Calu3 (cell line): ENCODE results near the gene LRRC8E. TPM values are rescaled to one million over a fixed set of nuclear protein-coding genes. Genes with fewer than 3 reads are reported as not detected.

ENCODE experiments used
- BruUV-seq: library from RNA; stranded (reverse); fragments of 400-500 nt; replicated peaks from 2 replicates; lab custom pipeline; 2021; lab: Mats Ljungman, UMichigan
- CTCF ChIA-PET: fragments of 300-600 bp; sonication (Branson Sonifier 250); formaldehyde crosslinking; loops from one replicate; lab custom pipeline; 2022; ENCODE audit warnings: antibody characterized with exemption; lab: Charles Lee
- DNase-seq: peaks from one replicate; pipeline ENCODE4 v3.0.0; 2022
- H3K27ac Mint-ChIP-seq: one replicate; pipeline ENCODE4 v1.8.0; 2022; ENCODE audit warnings: mixed read lengths; ENCODE audit not compliant: unreplicated experiment
- H3K27me3 Mint-ChIP-seq: one replicate; pipeline ENCODE4 v1.8.0; 2022; ENCODE audit warnings: mixed read lengths; ENCODE audit not compliant: unreplicated experiment
- H3K36me3 Mint-ChIP-seq: one replicate; pipeline ENCODE4 v1.8.0; 2022; ENCODE audit warnings: mild to moderate bottlenecking, moderate library complexity, mixed read lengths; ENCODE audit not compliant: insufficient read depth, unreplicated experiment
- H3K4me1 Mint-ChIP-seq: one replicate; pipeline ENCODE4 v1.8.0; 2022; ENCODE audit warnings: mild to moderate bottlenecking, low read depth, mixed read lengths; ENCODE audit not compliant: unreplicated experiment
- H3K4me3 Mint-ChIP-seq: one replicate; pipeline ENCODE4 v1.8.0; 2022; ENCODE audit warnings: mild to moderate bottlenecking, low read depth, moderate library complexity, mixed read lengths; ENCODE audit not compliant: unreplicated experiment
- H3K9me3 Mint-ChIP-seq: one replicate; pipeline ENCODE4 v1.8.0; 2022; ENCODE audit warnings: low read depth, mixed read lengths; ENCODE audit not compliant: unreplicated experiment
- CTCF ChIP-seq: fragments of 200-600 bp; IDR thresholded peaks from one replicate; pipeline ENCODE4 v1.8.0; 2022; ENCODE audit warnings: antibody characterized with exemption; ENCODE audit not compliant: unreplicated experiment
- intact Hi-C: fragments of 100-400 bp; cut with micrococcal nuclease; formaldehyde crosslinking; loops from one replicate; pipeline ENCODE4 v1.10.0; 2022; ENCODE audit not compliant: unreplicated experiment
- total RNA-seq: library from RNA; stranded (reverse); gene quantifications from 2 replicates; pipeline ENCODE4 v1.2.3, GENCODE V29; 2022

The LRRC8E gene
- total RNA-seq, 1 experiment from 2014 or later = 8.0 TPM

- H3K4me3 Mint-ChIP-seq = no peak overlapping the region
- CTCF ChIA-PET = no interaction called here
- no peak overlapping the region for H3K27ac Mint-ChIP-seq
Measured at GRCh38 chr19:7865262-7865911, 22.9 kb upstream of the LRRC8E start.

GRCh38 chr19:7866399-7867091 is 21.8 kb upstream of the LRRC8E start:
- no peaks in the 10 kb centered on the region for H3K9me3 Mint-ChIP-seq
- CTCF ChIA-PET = no interaction called here
- intact Hi-C loops = no loop called here
- H3K4me3 Mint-ChIP-seq = no peak overlapping the region
- peaks cover 13% of the 10 kb centered on the region for H3K4me1 Mint-ChIP-seq
- DNase-seq = no peak
- H3K27ac Mint-ChIP-seq = no peak overlapping the region
- no TSS peak for BruUV-seq
- no peaks in the 10 kb centered on the region for H3K27me3 Mint-ChIP-seq
- no peak for TF ChIP-seq CTCF
- H3K36me3 Mint-ChIP-seq = peaks cover 42% of the 10 kb centered on the region

More at GRCh38 chr19:7865262-7865911, 22.9 kb upstream of the LRRC8E start:
- Mint-ChIP-seq H3K4me1 (peaks cover 7% of the 10 kb centered on the region), H3K9me3 (no peaks in the 10 kb centered on the region), H3K36me3 (peaks cover 36% of the 10 kb centered on the region), H3K27me3 (no peaks in the 10 kb centered on the region)
- no TSS peak for BruUV-seq
- intact Hi-C loops = no loop called here
- TF ChIP-seq CTCF = no peak
- DNase-seq = no peak

GRCh38 chr19:7867092-7867844 is 21.0 kb upstream of the LRRC8E start:
- no TSS peak for BruUV-seq
- Mint-ChIP-seq H3K4me3 (no peak overlapping the region), H3K4me1 (peaks cover 17% of the 10 kb centered on the region), H3K27ac (no peak overlapping the region), H3K9me3 (no peaks in the 10 kb centered on the region), H3K36me3 (peaks cover 49% of the 10 kb centered on the region), H3K27me3 (no peaks in the 10 kb centered on the region)
- CTCF ChIA-PET = no interaction called here
- intact Hi-C loops = no loop called here
- DNase-seq = no peak
- TF ChIP-seq CTCF = no peak

GRCh38 chr19:7868326-7868670 is 20.0 kb upstream of the LRRC8E start:
- H3K4me3 Mint-ChIP-seq = peak overlapping the region; percentile 56
- H3K4me1 Mint-ChIP-seq = peaks cover 17% of the 10 kb centered on the region
- H3K27ac Mint-ChIP-seq = no peak overlapping the region
- intact Hi-C loops = no loop called here
- H3K36me3 Mint-ChIP-seq = peaks cover 54% of the 10 kb centered on the region
- no peak for TF ChIP-seq CTCF
- H3K9me3 Mint-ChIP-seq = no peaks in the 10 kb centered on the region
- no peaks in the 10 kb centered on the region for H3K27me3 Mint-ChIP-seq
- DNase-seq = no peak
- CTCF ChIA-PET = interaction anchor here (1.7 kb wide), 1 partner anchor 52 kb away, joined by 11 read pairs; the partner anchor contains the start of gene SNAPC2
- BruUV-seq = no TSS peak
